NCI-H345 treated with DMSO at 0.1 percent for 48 hours (cell line): ENCODE measurements around the gene MEAK7.
"Not testable (repeated sequence)": the region's sequence is repeated elsewhere in the genome, so short reads cannot be mapped to it uniquely, and the experiment has no call there.

Experiments
- DNase-seq: peaks from one replicate; lab custom pipeline; 2025; ENCODE audit not compliant: unreplicated experiment; lab: John Stamatoyannopoulos, UW

Gene MEAK7

DNA sequence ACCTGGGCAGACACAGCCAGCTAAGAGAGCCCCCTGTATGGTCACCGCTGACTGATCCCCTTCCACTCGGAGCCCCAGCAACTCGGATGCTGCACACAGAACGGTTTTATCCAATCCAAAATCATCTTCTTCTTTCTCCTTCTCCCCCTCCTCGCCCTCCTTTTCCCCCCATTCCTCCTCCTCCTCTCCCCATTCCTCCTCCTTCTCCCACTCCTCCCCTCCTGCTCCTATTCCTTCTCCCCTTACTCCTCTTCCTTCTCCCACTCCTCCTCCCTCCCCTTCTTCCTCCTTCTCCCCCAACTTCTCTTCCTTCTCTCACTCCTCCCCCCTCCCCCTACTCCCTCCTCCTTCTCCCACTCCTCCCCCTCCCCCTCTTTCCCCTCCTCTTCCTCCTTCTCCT lies 30.4 kb upstream of the MEAK7 start:
- no peak for DNase-seq

DNA sequence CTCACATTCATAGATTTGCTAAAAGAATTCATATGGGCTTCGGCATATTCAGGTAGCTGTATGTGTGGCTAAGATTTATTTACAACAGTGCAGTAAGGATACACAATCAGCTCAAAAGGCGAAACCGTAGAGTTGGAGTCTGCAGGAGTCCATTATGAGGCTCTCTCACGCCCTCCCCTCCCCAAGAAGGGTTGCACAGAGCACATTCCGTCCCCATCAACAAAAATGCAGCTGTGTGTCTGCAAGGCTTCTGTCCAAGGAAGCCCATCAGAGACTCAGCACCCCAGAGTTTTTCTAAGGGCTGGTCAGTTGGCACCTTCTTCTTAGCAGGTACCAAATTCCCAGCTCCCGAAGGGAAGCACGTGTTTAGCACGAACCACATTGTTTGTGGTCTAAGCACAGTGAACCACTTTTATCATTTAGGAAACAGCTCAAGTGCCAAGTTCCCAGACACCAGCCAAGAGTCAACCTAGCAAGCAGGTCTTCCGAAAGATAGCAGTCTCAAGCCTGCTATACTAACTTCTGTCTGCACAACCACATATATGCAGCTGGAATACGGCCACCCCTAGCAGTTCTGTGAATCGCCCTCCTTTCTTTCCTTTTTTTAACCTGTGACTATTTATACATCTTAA lies 28.5 kb upstream of the MEAK7 start:
- DNase-seq, result no peak

DNA sequence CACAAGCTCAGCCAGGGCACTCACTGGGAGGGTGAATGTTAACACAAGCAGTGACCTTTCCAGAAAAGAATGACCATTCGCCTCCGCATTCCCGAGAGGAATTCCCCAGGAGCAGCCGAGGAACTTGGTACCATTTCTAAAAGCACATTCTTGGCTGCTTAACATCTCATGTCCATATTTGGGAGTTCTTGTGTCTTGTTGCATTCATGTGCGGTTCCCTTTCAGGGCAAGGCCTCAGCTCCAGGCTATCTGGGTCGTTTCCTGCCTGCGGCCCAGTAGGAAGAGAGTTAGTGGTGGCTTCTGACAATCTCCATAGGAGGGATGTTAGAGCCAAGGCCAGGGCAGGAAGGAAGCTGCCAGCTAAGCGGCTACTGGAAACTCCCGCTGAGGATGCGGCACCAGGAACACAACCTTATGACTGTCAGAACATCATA lies 27.8 kb upstream of the MEAK7 start:
- no peak for DNase-seq

DNA sequence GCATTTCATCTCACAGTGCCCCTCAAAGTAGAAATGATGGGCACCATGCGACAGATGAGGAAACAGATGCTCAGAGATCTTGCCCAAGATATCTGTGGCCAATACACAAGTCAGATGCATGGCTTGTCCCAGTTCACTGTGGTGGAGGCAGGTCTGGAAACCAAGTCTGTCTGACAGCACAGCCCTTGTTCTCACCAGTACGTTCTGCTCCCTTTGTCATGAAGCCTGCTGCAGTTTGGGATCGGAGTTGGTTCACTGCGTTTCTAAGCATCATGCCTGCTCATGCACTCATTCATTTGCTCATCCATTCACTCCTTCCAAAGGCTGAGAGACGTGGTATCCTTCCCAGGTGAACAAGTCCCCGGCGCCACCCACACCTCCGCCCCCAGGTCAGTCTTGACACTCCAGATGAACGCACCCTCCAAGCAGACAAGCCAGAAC lies 27.2 kb upstream of the MEAK7 start:
- DNase-seq, result no peak

- DNase-seq, result no peak
Measured at GRCh38 chr16:84530590-84530989, 26.1 kb upstream of the MEAK7 start.

DNA sequence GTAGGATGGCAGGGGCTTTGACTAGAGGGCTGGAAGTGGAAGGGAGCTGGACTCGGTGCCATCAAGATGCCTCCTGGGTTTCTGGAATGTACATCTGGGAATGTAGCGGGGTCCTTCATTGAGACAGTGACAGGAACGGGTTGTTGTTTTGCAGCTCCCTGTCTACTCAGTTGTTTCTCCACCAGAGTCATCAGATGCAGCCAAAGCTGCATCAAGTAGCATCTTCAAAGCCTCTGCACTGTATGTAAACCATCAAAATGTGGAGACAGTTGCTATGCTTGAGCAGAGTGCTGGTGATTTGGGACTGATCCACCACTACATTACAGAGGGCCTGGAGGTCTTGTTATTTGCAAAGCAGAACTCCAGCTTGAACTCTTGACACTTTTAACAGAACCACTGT lies 25.1 kb upstream of the MEAK7 start:
- DNase-seq, result no peak

DNA sequence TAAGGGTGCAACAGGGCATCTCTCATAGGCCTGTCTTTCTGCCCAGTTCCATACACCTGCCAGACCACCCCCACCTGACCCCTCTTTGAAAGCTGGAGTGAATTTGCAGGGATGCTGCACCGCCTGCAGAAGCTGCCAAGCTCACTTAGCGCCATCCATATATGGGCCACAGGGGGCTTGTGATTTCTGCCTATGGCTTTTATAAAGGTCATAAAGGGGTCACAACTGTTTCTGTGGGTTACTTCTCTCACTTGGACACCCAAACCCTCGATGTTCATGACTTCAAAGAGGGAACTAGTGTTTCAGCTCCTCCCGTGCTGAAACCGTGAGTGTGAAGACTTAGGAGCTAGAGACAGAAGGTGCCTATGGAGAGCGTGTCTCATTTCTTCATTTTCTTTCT lies 23.9 kb upstream of the MEAK7 start:
- DNase-seq, result no peak

DNA sequence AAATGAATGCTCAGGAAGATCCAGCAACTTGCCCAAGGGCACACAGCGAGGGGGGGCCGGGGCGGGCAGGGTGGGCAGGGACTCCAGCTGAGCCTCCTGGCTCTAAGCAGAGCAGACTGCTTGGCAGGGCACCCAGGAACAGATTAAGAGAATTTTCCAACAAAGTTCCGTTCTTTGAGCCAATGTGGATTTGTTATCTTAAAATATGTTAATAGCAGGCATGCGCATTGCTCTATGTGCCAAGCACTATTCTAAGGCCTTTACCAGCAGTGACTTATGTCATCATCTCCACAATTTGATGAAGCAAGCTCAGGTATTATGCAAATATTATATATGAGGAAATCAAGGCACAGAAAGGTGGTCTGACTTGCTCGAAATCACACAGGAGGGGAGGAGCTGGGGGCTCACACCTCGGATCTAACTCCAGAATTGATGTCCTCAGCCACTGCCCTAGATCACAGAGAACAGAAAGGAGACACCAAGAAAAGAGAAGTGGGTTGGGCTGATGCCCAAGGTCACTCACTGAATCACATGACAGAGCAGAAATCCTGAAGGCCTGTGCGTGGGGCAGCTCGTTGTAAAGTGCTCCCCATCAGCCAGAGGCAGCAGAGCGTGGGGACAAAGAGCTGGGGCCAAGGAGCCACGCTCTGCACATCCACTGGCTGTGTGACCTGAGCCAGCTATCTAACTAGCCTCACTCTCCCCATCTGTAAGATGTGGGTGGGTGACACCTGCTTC lies 23.2 kb upstream of the MEAK7 start:
- no peak for DNase-seq

DNA sequence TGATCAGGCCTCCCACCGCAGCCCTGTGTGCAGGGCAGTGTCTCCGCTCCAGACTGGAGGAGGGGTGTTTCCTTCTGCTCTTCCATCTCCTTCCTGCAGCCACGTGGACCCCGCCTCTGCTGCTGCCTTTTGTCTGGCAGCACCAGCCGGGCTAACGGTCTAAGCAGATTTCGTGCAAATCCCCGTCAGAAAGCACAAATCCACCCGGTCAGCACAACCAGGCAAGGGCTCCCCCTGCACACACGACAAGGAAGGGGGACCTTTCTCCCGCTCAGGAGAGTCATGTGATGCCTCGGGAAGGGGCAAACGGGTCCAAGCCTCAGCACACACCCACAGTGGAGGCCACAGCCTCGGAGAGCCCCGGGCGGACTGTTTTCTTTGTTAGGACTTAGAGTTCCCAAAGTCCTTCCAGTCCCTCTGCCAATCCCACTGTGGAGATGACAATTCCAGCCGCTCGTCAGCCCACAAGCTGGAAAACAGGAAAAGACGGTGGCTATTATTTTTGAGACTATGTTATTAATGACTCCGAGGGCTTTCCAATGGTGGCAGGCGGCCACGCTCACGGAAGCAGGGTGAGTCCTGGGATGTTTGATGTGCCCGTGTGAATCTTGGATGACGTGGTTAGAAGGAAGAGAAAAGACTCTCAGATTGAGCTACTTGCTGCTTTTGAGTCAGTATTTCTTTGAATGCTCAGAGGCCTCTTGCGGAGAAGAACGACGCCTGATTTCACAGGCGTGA lies 22.5 kb upstream of the MEAK7 start:
- DNase-seq, result no peak

DNA sequence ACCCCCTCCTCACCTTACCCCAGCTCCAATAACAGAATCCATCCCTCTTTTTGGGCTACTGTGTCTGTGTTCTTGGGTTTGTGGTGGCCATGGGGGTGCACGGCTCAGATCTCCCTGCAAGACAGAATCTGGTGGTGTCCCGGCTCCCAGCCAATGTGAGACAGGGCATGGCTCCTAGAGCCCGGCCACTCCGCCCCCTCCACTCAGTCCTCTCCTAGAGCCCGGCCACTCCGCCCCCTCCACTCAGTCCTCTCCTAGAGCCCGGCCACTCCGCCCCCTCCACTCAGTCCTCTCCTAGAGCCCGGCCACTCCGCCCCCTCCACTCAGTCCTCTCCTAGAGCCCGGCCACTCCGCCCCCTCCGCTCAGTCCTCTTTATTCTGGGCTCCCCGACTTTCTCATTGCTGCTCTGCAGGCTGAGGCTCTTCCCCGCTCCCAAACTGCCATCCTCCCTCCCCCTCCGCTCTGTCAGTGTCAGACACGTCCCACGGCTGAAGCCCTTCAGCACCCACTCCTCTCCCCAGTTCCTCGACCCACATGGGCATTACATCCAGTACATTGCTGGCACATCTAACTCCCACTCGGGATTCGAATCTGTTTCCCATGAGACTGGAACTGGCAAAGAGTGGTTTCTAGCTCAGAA lies 20.6 kb upstream of the MEAK7 start:
- DNase-seq, result not testable (repeated sequence)

DNA sequence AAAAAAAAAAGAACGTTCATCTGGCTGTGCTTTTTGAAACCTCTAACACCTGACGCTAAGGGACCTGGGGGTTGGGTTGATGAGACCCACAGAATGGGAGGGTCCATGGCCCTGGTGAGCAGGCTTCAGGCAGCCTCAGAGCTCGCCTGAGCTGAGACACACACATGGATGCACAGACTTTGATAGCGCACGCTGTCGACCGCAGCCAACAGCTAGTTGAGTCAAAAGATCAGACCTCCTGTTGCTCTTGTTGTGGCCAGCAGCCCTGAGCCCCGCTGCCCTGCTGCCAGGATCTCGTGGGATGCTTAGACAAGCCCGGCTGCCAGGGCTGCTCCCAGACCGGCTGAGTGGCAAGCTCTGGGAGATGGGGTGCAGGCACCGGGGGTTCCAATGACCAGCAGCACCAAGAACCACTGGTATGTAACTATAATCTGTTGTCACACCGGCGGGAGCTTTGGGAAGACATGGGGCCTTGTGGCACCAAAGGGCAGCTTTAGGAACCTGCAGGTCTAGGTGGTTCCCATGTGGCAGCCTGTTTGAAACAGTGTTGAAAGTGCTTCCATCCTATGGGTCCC lies 20.0 kb upstream of the MEAK7 start:
- no peak for DNase-seq

GRCh38 chr16:84521497-84521770 lies 17.0 kb upstream of the MEAK7 start:
- DNase-seq, result no peak

DNA sequence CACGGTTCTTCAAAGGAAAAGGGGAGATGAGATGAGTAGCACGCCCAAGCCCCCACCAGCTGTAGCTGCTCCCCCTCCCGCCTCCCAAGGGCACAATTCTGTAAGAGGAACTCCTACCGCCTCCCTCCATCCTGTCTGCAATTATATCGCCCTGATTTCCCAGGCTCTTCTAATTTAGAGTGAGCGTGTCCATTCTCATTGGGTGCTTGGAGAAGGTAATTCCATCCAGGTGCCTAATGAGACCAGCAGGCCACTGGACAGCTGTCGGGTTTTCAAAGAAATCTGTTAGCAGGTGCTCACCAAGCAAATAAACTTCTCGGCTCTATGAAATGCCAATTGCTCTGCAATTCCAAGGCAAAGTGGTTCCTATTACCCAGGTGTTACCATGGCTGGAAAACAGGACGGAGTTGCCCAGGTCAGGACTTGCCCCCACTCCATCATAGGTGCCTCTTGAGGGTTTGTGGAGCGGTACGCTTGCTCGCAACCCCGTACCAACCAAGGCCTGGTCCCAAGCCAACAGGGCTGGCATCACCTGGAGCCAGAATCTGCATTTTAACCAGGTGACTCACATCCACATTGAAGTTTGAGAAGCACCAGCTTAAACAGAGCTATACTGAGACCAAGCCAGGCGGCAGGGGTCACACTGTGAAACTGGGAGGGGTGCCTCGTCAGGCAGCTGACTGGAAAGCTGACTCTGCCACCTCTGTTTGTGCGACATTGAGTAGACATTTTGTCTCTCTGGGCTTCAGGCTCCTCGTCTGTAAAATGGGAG lies 16.5 kb upstream of the MEAK7 start:
- peak; percentile 98 for DNase-seq

- no peak for DNase-seq
Measured at GRCh38 chr16:84519855-84520254, 15.4 kb upstream of the MEAK7 start.

GRCh38 chr16:84518804-84519341 lies 14.4 kb upstream of the MEAK7 start:
- no peak for DNase-seq

GRCh38 chr16:84518220-84518619 lies 13.8 kb upstream of the MEAK7 start:
- not testable (repeated sequence) for DNase-seq

DNA sequence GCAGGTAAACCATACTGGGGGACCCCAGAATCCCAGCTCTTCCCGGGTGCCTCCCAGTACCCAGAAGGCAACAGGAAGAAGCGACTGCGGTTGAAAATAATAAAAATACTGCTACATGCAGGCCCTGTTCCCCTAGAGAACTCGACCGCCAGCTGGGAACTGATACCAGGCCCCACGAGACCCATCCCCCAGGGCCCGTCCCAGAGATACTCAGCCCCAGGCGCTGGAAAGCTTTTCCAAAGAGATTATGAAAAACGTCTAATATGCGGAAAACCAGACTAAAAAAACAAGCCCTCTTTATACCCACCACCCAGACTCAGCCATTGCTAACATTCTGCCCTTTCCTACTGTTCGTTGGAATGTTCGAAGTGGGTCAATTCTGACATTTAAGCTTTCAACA lies 12.9 kb upstream of the MEAK7 start:
- DNase-seq, result no peak

GRCh38 chr16:84514874-84515835 lies 10.7 kb upstream of the MEAK7 start:
- DNase-seq, result no peak

GRCh38 chr16:84514295-84514873 lies 9.9 kb upstream of the MEAK7 start:
- DNase-seq, result no peak
